GM19043 (cell line): ENCODE measurements around the gene TRPV5.

Source experiments
- ATAC-seq: cut with Tn5 transposase; IDR thresholded peaks from one replicate; pipeline ENCODE4 v1.9.1; 2021; ENCODE audit warnings: low read depth; ENCODE audit not compliant: unreplicated experiment

Gene TRPV5

DNA sequence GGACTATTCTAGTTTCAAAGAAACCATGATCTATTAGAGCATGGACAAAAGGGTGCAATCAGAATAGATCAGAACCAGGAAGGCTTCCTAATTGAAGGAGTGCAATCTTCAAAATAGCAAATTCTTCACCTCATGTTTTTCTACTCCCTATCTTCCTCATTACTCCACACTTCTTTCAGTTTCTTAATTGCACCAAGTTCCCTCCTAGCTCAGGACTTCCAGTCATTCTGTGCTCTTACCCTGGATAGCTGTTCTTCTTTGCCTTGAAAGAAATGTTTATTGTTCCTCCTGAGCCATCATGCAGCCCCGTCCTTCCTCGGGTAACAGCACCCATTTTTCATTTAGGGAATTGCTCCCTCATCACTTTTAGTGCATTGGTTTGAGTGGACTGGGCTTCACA is 23.1 kb downstream of the TRPV5 start:
- no peak for ATAC-seq

DNA sequence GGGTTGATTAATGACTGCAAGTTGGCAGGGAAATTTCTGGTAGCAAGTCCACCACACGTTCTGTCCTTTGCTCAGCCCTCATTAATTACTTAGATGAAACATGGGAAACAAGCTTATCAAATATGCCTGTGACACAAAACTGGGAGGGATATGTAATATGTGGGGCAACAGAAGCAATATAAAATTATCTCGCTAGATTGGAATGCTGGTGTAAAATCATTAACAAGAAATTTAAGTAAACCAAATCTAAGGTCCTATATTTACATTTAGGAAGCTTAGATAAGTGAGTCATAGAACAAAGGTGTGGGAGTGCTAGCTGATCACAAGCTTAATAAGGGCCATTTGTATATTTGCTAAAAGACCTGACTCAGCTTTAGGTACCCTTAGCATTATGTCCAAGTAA is 23.5 kb downstream of the TRPV5 start:
- no peak for ATAC-seq

DNA sequence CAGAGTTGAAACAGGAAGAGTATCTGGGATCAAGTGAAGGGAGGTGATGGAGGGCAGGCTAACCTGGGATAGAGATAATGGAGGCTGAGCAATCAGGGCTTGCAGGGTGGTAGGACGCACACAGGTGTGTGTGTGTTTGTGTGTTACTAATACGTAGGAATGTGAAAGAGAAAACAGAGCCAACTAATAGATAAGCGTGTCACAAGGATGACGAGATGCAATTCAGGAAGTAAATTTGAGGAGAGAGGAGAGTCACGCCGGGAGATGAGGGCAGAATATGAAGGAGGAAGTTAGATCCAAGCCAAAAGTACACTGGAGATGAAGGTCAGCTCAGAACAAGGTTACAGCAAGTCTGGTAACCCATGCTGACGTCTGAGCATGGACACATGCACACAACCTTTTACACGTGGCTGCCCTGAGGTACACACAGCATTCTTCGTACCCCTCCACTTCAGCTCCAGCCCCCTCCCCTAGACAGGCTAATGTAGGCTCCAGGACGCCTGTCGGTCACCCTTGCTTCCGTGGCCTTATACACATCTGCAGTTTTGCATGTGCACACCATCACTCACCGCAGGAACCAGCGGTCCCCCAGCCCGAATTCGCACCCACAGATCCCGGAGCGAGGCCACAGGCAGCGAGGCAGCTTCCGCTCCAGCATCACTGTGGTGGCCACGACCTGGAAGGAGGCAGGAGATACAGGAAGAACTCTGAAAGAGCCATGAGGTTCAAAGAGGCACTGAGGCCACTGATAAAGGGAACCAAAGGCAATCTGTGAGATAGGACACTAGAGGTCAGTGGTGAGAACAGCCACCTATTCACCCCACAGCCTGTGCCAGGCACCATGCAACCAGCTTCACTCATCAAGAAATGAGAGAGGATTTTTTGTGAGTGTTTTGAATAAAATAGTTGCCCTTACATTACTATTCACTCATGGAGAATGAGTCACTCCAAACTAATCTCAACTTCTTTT is 24.3 kb downstream of the TRPV5 start:
- no peak for ATAC-seq

DNA sequence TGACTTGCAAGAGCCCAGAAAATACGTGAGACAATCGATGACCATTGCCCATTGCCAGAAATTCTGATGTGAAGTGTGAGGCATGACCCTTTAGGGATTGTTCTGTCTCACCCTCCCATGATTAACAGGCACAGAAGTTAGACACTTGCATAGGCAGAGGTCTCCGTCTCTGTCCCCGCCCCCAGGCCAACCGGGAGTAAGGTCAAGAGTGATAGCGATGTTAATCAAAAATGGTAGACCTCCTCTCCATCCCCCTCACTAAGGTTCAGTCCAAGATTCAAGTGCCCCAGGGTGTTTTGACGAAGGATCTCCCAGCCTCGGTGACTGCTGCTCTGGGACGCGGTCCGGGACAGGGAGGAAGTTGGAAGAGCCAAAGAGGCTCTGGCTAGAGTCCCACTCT is 25.3 kb downstream of the TRPV5 start:
- no peak for ATAC-seq

DNA sequence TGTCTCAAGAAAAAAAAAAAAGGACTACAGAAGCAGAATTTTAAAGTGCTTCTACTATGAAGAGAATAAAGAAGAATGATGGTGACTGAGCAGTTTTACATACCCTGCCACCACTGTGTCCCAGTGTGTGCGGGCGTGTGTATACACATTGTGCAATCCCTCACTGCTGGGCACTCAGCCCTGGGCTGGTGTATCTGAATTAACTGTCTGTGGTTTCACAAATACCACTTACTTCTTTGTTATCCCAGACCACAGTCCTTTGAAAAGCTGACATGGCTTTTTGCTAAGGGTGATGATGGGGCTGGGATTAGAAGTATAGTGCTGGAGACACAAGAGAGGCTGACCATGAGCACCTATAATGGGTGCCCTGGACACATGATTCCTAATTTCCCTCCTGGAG is 26.9 kb downstream of the TRPV5 start:
- no peak for ATAC-seq

DNA sequence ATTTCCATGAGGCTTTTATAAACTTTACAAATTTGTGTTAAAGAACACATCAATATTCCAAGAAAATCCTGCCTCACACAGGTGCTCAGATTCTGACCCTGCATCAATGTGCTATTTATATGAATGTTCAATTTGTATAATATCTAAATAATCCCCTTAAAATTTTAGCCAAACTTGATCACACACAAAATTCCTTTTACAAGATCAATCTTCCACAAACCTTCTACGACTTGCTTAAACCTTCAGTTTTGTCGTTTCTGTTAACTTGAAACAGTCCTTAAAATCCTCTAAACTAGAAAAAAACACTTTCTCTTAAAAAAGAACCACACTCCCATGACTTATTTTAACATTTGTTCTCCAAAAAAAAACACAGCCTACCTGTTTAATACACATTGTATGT is 27.8 kb downstream of the TRPV5 start:
- no peak for ATAC-seq

DNA sequence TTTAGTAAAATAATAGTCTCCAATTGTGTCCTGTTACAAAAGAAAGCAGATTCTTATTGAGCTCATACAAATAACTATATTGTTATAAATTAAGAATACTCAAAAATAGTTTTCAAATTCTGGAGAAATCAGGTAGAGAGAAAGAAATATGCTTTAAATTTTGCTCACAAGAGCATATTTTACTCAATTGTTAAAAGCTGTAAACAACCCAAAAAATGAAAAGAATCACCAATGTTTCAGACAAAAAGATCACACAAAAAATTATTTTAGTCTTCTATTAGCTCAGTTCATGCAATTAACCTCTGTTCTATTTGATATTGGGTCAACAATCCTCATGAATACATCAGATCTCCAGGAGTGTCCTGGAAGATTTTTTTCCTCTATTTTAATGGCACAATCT is 29.4 kb downstream of the TRPV5 start:
- no peak for ATAC-seq

DNA sequence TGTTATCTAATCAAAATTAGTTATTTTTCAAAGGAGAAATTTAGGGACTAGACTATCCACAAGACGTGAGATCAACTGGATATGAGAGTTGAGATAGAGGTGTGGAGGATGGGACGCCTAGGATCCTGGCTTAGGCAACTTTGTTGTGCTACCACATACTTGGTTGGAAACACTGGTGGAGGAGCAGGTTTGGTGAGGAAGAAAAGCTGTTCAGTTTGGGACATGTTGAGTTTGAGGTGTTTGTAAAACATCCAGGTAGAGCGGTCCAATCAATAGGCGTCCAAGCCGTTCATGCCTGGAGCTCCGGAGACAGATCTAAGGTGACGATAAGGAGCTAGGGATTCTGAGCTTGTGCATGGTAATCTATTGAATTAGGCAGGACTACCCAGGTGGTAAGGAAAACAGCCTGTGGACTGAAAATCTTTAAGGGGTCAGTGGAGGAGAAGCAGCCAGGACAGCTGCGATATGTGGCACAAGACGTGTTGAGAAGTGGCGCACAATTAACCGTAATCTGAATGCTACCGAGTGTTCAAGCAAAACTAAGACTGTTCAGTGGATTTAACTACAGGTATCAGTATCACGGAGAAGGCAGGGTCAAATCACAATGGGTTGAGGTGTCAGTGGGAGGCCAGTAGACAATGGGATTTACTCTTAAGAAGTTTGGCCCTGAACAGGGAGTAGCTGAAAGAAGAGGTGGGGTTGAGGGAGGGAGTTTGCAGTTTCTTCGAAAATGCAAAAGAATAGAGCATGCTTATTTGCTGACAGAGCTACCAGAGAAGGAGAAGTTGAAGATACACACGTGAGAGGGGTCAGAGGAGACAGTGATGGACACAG is 31.9 kb downstream of the TRPV5 start:
- ATAC-seq = no peak

DNA sequence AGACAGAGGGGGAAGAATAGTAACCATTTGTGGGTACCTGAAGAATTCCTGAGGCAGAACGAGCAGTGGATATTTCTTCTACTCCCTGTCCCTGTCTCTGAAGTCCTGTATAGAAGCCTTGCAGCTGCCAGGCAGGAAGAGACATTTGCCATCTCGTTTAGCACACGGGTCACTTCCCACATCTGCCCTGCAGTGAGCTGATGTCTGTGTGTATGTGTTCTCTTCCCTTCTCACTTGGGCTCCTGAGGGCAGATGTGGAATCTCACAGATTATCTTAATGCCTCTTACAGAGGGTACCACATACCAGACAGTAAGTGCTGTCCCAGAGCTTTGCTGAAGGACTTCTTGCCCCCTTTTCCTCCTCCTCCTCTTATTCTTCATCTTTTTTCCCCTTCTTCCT is 33.9 kb downstream of the TRPV5 start:
- ATAC-seq = no peak

DNA sequence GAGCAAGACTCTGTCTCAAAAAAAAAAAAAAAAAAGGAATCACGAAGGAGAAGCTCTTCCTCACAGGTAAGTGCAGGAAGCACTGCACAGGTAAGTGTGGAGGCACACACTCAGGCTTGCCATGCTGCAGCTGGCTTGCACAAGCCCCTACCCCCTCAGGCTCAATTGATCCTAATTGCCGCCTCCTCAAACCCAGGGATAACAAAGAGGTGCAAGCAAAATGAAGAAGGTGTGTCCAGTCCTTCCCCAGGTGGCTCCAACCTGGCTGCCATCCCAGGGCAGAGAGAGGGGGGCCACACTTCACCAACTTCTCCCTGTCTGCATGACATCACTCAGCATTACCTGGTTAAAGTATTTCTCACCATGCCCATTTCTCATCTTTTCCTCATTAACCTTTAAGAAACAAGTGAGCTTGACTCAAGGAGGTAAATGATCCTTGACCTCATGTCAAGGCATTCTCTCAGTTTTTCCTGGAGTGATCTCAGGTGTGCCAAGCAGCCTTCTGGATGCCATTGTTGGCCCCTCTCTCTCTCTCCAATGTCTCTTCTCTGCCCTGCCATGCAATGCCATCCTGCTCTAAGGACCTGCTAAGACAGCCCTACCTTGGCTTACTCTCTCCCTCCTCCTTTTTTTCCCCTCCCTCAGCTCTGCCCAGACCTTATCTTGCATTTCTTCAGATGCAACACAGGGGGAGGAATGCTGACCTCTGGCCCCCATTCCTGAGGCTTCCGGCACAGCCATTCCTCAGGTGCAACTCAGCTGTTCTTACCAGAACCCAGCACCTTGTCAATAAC is 35.0 kb downstream of the TRPV5 start:
- no peak for ATAC-seq

DNA sequence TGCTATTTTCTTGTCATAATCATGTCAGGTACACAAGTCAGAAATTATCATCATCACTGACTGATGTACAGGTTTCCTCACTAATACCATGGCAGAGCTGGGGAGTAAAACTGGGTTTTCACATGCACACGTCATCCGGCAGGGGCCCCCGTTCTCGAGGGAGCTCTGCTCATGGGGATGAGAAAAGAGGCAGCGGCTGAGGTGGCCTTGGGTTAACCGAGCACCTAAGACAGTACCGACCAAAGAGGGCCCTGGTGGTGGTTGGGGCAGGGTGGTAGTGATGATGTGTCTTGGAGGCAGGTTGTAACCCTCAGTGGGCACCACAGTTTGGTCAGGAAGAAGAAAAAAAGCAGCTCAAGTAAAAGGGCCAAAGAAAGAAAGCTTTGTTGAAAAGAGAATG is 35.9 kb downstream of the TRPV5 start:
- no peak for ATAC-seq

DNA sequence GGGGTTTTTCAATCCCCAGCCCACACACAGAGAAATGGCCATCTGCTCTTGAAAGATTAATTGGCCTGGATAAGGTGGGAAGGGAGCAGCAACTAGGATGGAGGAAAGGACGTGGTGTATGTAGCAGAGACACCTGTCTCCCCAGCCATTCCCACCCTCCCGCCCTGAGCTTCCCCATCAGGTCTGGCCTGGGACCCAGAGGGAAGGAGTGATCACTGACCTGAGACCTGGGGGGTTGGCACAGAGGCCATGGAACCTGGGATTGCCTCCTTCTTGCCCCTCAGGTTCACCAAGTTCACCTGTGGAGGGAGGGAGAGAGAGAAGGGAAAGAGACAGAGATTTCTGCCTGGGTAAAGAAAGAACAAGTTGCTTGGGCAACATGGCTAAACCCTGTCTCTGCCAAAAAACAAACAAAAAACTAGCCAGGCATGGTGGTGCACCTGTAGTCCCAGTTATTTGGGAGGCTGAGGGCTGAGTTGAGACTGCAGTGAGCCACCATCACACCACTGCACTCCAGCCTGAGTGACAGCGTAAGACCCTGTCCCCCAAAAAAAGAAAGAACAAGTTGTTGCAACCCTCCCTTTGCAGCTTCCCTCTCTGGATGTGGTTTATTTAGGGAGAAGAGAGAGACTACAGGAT is 36.7 kb downstream of the TRPV5 start:
- no peak for ATAC-seq

DNA sequence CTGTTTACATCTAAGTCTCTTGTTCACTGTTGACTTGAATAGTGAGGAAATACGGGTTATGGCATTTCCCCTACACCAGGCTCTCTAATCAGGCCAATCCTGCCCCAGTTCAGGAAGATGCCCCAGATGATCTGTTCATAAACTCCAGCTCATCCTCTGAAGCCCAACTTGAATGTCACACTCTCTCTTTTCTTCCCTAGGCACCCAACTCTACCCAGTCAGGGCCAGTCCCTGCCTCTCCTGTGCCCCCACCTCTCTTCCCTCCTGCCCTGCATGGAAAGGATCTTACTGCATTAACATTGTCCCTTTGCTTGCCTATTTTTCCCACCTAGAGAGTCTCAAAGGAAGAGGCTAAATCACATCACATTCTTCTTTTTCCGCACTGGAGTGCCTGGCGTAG is 37.4 kb downstream of the TRPV5 start:
- ATAC-seq = no peak

DNA sequence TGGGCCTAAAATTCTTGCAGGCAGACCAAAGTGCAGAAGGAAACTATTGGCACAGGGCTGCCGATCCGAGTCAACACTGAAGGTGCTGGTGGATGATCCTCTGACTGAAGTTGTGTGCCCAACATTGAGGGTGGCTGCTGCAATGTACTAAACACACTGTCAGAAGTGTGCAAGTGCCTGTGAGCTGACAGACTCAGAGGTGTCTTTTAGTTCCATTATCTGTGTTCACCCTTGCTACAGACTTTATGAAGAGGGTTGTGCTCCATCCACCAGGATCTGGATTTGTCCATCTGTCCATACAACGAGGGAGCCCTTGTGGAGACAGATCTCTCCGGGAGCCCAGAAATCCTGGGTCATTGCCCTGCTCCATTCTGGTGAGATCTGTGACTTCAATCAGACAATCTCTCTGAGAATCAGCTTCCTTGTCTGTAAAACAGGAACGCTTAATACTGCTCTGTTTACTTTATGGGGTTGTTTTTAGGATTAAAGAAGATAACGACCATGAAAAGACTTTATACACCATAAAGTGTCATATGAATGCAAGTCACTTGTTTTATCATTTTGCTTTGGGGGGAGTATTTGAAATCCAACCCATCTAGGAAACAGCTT is 38.5 kb downstream of the TRPV5 start:
- ATAC-seq = no peak

DNA sequence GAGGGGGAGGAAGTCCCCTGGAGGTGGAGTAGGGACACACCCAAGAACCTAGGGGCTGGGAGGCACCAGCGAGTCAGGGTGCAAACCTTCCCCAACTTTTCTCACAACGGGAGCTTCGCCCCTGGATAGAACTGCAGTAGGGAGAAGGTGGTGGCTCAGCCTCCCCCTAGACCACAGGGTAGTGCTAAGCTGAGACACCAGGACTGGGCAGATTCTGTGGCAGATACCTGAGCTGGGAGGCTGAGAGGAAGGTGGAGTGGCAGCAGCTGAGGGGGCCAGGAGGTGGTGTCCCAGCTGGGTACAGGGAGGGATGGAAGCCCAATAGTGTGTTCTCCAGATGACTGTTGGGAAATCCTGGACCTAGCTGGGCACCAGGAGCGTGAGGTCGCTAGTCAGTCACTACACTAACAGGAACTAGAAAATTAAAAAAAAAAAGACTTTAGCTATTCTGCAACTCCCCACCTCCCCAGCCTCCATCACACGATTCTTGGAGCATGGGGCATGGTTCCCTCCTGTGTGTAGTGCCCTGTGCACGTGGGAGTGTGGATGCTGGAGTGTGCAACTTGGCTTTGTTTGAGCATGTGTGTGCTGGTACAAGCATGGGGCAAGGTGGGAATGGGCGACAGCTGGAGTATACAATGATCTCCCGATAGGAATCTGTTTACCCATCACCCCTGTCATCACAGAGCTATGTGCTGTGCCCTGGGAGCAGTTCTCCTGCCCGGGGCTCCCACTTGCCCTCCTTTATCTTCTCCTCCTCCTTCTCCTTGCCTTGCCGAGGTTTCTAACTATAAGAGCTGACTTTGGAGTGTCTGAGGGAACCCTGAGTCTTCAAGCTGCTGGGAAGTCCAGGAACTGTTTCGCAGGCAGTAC is 39.2 kb downstream of the TRPV5 start:
- ATAC-seq = no peak

DNA sequence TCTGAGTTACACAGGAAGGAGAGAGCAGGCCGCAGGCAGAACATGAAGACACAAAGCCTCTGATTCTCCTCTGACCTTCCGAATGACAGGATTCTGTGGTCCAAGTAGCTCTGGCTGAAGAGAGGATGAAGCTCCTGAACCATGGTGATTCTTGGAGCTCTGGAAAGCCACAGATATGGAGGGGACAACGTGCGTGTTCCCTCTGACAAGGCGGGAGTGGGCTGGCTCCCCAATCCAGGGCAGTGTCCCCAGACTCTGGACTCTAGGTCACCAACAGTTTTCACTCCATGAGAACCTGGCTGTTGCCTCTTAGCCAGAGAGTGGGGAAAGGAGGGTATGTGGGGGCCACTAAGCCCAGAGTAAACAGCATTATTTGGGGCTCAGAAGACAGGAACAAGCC is 40.6 kb downstream of the TRPV5 start:
- ATAC-seq = no peak

DNA sequence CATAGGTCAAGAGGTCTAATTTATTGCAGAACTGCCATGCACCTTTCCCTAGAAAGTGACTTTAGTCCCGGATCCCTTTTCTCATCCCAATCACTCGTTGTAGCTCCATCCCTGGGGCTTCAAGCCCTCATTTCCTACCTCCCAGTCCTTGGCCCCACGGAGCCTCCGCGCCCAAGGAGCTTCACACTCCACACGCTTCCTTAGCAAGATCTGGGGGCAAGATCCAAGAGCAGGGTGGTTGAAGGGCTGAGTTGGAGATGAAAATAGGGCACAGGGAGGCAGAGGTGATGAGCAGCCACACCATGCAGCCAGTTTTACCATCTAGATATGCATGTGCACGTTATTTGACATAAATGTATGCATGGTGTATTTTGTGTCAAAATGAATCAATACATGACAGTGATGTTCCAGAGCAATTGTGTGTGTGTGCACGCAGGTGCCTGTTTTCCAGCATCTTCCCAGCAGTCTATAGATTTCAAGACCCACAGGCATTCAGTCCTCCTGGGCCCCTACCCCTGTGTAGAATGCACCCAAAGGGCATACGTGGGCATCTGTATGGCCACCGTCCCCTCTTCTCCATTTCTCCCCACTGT is 42.0 kb downstream of the TRPV5 start:
- ATAC-seq = no peak

DNA sequence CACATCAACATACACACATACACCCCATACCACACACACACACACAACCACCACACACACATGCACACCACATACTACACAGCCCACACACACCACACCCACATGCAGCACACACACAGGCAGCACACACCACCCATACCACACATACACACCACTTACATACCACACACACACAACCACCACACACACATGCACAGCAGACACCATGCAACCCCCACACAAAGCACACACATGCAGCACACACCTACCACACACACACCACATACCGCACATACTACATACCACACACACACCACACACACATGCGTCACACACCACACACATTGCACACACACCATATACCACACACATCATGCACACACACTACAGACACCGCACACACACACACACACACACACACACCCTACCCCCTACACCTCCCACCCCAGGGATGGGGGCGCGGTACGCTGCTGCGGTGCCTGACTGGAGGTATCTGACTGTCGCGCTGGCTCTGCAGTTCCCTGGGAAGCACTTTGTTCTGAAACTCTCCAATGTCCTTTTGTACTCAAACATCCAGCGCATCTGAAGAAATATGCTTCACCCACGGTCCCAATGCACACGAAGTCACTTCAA is 42.6 kb downstream of the TRPV5 start:
- ATAC-seq = no peak
